GM21737 (cell line): ENCODE measurements around the gene MIA2.
A peak's percentile ranks its signal among the peaks of the same experiment; 100 is the strongest.
"Not testable (repeated sequence)": the region's sequence is repeated elsewhere in the genome, so short reads cannot be mapped to it uniquely, and the experiment has no call there.

Source experiments
- ATAC-seq: cut with Tn5 transposase; IDR thresholded peaks from one replicate; pipeline ENCODE4 v1.9.1; 2021; ENCODE audit warnings: mild to moderate bottlenecking, moderate library complexity; ENCODE audit not compliant: unreplicated experiment

The MIA2 gene

DNA sequence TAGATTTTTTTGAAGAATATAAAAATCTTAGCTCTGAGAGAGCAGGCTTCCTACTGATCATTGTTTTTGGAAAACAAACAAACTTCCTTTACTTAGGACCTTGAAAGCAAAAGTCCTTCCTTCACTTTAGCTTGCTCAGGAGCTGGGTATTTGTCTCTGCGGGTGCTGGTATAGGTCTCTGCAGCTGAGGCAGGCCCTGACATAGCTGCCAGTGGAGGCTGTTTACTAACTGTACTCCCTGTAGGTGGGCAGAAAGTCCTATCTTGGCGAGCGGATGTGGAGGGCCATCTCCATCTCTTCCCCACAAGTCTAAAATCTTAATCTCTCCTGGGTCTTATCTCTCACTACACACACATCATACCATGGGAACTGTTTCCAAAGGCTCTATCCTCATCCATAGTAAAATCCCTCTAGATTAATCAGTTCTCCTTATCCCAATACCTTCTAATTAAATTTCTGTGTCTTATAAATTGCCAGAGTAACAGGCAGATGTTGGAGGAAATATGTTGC, 4.1 kb upstream of the MIA2 start:
- no peak for ATAC-seq

DNA sequence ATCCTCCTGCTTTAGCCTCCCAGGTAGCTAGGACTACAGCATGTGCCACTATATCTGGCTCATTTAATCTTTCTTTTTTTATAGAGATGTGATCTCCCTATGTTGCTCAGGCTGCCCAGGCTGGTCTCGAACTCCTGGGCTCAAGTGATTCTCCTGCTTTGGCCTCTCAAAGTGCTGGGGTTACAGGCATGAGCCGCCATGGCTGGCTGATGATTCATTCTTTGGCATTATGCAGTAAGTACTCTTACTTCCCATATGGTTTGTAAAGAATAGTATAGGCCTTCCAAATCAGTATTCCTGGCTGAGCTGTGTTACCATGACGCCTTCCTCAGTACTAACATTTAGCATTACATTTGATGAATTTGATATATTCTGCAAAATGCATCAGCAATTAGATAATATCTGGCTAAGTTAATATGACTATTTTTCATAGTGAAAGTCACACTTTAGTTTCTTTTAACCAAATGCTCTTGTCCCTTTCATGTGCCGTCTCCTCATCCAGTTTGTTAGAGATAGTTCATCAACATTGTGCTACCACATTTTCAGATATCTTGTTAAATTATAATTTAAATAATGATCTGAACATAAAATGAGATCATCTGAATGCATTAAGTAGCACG, 3.2 kb upstream of the MIA2 start:
- no peak for ATAC-seq

DNA sequence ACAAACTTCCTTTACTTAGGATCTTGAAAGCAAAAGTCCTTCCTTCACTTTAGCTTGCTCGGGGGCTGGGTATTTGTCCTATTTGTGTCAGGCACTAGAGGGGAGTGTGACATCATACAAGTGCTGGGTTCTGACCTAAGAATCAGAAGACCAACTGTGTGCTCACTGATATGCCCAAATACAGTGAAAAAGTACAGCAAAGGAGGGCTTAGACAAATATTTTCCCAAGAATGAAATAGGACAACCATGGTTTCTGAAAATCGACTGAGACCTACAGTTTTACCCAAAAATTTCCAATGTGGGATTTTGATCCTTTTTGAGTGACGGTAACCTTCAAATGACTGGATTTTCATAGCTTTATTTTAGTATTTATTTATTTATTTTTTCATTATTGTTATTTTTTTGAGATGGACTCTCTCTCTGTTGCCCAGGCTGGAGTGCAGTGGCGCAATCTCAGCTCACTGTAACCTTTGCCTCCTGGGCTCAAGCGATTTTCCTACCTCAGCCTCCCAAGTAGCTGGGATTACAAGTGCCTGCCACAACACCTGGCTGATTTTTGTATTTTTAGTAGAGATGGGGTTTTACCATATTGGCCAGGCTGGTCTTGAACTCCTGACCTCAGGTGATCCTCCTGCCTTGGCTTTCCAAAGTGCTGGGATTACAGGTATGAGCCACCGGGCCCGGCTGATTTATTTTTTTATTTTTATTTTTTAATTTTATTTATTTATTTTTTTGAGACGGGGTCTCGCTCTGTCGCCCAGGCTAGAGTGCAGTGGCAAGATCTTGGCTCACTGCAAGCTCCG, 1.8 kb upstream of the MIA2 start:
- ATAC-seq, result peak; percentile 84

DNA sequence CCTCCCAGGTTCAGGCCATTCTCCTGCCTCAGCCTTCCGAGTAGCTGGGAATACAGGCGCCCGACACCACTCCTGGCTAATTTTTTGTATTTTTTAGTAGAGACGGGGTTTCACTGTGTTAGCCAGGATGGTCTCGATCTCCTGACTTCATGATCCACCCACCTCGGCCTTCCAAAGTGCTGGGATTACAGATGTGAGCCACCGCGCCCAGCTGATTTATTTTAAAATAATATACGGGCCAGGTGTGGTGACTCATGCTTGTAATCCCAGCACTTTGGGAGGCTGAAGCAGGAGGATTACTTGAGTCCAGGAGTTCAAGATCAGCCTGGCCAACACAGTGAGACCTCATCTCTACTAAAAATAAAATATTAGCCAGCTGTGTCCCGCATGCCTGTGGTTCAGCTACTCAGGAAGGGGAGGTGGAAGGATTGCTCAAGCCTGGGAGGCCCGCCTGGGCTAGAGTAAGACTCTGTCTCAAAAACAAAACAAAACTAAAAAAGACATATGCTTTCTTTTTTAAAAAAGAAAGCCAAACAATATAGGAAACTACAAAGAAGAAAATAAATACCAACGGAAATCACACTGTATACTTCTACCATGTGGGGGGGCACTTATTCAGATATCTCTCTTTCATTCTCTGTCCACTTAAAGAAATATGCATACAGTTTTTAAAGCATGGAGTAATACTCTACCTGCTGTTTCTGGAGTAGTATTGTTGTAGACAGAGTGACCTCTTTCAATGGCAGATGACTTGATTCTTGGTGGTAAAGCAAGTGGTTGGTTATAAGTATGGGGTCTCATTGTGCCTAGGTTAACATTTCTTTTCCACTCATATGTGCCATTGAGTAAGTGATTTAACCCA, 930 bp upstream of the MIA2 start:
- no peak for ATAC-seq

DNA sequence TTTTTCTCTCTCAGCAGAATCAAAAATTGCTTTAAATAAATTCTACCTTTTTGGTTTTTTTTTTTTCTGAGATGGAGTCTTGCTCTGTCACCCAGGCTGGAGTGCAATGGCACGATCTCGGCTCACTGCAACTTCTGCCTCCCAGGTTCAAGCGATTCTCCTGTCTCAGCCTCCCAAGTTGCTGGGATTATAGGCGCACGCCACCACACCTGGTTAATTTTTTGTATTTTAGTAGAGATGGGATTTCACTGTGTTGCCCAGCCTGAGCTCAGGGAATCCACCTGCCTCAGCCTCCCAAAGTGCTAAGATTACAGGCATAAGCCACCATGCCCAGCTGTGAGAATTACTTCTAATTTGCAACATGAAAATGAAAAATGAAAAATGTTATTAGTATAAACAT, 1.3 kb downstream of the MIA2 start:
- not testable (repeated sequence) for ATAC-seq

DNA sequence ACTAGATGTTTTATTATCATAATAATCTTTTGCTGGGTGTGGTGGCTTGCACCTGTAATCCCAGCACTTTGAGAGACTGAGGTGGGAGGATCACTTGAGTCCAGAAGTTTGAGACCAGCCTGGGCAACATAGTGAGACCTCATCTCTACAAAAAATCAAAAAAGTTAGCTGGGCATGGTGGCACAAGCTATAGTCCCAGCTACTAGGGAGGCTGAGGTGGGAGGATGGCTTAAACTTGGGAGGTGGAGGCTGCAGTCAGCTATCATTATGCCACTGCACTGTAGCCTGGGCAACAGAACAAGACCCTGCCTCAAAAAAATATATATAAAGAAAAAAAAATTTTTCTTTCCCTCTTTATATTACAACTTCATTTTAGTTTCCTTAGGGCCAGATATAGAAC, 1.8 kb downstream of the MIA2 start:
- not testable (repeated sequence) for ATAC-seq

DNA sequence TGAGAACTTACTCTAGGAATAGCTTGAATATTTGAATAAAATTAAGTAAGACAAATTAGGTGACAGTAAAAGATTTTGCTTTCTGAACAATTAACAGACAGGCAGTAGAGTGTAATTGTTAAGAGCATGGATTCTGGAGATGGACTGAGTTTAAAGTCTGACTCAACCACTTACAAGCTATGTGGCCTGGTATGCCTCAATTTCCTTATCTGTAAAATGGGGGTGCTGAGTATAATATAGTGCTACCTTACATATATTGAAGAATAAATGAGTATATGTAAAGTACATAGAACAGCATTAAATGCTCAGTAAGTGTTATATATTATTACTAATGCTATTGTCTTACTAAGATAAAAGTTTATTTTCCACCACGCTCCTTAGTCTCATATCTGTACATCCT, 7.1 kb downstream of the MIA2 start:
- ATAC-seq, result no peak

DNA sequence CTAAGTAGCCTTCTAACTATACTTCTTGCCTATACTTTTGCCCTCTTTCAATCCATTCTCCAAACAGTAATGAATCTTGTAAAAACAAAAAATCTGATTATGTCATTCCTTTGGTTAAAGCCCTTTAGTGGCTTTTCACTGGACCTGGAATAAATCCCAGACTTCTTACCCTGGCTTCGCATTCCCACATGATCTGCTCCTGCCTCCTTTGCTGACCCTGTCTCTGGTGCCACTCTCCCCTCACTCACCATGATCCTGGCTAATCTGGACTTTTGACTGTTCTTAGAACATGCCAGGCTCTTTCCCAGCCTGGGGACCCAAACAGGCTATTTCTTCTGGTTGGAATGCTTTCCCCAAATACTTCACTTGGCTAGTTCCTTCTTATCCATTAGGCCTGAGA, 7.9 kb downstream of the MIA2 start:
- ATAC-seq, result no peak

DNA sequence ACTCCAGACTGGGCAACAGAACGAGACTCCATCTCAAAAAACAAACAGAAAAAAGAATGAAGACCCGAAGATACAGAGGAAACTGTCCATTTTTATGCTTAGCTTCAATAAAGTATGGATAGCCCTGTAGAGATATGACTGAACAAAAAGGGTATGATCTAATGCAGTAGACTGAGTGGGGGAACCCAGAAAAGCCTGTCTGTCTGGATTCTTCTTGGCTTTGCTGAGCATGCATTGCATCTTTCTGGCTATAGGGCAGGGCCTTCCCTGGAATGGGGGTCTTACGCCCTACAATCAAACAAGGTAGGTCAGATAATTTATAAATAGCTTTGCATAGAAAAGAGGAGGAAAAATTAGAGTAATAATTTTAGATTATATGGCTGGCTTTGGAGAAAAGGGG, 10.1 kb downstream of the MIA2 start:
- no peak for ATAC-seq

DNA sequence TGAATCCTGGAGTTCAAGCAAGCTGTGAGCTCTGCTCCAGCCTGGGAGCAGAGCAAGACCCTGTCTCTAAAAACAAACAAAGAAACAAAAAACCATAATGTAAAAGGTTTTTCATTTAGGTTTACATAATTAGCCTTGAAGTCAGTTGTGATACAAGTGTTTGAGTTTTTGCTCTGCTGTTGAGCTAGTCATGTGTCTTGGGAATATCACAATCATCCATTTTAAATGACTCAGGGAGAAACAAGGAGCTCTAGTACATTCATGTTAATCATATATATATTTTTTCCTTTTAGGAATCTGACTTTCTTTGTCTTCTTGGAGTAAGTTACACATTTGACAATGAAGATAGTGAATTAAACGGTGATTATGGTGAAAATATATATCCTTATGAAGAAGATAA, 12.9 kb downstream of the MIA2 start:
- ATAC-seq, result no peak

DNA sequence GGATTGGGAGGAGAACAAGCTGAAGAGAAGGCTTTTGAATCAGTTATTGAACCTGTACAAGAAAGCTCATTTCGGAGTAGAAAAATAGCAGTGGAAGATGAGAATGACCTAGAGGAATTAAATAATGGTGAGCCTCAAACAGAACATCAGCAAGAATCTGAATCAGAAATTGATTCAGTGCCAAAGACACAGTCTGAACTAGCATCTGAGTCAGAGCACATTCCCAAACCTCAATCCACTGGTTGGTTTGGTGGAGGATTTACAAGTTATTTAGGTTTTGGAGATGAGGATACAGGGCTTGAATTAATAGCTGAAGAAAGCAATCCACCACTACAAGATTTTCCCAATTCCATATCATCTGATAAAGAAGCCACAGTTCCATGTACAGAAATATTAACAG, 13.5 kb downstream of the MIA2 start:
- ATAC-seq, result no peak

DNA sequence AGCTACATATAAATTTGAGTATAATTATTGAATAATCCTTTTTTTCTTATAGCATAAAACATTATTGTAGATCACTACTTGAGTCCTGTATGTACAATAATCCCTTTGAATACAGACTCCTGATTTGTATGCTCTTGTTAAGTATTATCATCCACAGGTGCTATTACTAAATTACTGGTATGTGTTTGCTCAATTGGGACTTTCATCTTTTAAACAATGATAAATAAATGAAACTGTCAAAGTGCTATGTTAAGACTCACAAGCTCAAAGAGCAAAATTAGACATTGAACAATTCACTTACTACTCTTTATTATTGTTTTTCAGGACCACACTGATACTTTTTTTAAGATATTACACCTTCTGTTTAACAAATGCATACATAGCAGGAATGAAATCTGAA, 17.8 kb downstream of the MIA2 start:
- ATAC-seq, result no peak

DNA sequence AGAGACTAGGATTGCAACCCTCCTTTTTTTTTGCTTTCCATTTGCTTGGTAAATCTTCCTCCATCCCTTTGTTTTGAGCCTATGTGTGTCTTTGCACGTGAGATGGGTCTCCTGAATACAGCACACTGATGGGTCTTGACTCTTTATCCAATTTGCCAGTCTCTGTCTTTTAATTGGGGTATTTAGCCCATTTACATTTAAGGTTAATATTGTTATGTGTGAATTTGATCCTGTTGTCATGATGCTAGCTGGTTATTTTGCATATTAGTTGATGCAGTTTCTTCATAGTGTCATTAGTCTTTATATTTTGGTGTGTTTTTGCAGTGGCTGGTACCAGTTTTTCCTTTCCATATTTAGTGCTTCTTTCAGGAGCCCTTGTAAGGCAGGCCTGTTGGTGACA, 23.7 kb downstream of the MIA2 start:
- not testable (repeated sequence) for ATAC-seq

DNA sequence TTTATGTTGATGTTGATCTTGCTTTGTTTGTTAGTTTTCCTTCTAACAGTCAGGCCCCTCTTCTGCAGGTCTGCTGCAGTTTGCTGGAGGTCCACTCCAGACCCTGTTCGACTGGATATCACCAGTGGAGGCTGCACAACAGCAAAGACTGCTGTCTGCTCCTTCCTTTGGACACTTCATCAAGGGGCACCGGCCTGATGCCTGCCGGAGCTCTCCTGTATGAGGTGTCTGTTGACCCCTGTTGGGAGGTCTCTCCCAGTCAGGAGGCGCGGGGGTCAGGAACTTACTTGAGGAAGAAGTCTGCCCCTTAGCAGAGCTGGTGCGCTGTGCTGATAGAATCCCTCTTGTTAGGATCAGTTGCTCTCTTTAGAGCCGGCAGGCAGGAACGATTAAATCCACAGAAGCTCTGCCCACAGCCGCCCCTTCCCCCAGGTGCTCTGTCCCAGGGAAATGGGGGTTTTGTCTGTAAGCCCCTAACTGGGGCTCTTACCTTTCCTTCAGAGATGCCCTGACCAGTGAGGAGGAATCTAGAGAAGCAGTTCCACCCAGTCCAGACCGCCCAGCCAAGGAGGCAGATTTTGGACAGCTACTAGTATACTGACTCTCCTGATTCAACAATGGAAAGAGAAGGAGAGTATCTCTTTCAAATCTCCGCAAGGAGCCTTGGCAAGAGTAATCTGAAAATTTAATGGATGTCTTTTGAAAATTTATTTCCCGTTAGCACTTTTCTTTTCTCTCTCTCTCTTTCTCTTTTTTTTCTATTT, 25.2 kb downstream of the MIA2 start:
- ATAC-seq, result no peak

DNA sequence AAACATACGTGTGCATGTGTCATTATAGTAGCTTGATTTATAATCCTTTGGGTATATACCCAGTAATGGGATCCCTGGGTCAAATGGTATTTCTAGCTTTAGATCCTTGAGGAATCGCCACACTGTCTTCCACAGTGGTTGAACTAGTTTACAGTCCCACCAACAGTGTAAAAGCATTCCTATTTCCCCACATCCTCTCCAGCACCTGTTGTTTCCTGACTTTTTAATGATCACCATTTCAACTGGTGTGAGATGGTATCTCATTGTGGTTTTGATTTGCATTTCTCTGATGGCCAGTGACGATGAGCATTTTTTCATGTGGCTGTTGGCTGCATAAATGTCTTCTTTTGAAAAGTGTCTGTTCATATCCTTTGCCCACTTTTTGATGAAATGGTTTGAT, 26.4 kb downstream of the MIA2 start:
- ATAC-seq, result not testable (repeated sequence)

DNA sequence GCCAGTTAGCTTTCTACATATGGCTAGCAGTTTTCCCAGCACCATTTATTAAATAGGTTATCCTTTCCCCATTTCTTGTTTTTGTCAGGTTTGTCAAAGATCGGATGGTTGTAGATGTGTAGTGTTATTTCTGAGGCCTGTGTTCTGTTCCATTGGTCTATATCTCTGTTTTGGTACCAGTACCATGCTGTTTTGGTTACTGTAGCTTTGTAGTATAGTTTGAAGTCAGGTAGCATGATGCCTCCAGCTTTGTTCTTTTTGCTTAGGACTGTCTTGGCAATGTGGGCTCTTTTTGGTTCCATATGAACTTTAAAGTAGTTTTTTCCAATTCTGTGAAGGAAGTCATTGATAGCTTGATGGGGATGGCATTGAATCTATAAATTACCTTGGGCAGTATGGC, 28.5 kb downstream of the MIA2 start:
- not testable (repeated sequence) for ATAC-seq

DNA sequence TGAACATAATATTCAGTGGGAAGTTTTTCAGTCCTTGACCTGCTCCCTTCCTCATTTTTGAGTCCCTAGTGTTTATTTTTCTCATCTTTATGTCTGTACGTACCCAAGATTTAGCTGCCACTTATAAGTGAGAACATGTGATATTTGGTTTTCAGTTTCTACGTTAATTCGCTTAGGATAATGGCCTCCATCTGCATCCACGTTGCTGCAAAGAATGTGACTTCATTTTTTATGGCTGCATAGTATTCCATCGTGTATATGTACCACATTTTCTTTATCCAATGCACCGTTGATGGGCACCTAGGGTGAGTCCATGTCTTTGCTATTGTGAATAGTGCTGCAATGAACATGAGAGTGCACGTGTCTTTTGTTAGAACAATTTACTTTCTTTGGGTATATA, 30.3 kb downstream of the MIA2 start:
- no peak for ATAC-seq

DNA sequence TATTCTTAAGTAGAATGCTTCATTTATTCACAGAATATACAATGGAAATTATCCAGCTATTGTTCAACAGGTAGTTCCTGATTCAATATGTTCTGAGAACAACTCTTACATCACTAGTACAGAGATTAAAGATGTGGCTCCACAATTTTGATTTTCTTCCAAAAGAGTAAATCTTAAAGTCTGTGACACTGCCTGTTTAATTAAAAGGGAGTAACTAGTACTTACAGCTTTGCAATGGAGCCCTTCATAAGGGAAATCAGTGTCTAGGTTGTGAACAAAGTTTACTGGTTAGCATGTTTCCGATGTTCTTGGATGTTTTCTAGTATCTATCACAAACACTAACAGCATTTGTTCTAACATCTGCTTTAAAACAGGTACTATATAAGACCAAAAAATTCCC, 30.8 kb downstream of the MIA2 start:
- no peak for ATAC-seq

DNA sequence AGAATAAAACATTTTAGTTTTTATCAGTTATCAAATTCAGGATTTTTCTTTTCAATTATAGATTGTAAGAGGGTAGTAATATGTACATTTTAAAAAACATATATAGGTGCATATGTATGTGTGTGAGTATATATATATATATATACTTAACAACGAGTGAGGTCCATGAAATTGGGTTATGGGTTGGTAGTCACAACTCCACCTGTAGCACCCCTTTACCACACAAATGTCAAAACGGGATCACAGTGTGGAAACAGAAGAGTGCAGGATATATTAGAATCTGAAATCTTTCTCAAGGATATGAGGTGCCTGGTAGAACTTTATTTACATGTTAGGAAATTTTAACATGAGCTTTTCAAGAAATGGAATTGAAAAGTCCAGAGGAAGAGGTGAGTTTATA, 31.3 kb downstream of the MIA2 start:
- no peak for ATAC-seq

DNA sequence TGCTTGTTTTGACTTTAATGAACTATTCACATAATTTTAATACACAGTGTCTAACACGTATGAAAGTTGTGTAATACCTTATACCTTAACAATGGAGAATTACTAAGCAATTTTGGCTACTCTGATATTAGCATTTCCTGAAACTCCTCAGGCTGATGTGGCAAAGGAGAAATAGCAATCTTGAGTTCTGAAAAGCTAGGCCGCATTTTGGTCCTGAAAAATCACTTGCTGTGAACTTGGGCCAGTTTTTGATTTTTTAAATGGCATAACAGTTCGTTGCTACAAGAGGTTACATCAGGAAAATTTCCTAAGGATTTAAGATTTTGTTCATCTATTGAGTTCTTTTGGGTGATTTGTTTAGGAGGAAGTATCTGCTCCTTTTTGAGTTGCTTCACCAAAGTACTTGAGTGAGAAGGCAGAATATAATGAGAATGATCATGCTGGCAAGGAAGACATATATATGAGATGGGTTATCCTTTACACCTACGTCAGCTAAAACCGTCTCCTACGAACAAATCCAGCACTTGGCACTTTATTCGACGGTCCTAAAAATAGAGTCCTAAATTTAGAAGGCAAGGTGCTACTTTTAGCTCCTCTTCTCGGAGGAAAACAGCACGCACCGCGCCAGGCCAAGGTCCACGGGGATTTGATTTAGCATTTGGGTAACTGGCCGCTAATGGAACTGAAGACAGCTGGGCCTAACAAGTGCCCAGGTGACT, 32.2 kb downstream of the MIA2 start:
- no peak for ATAC-seq
